Stimulated activated CD4-positive, alpha-beta T cell treated with anti-CD3 and anti-CD28 coated beads, TNF-alpha, amount 100 ng/mL, for 1 hour (primary cell): Measurements from ENCODE around the gene ADAMTS3.

Experiments
- DNase-seq, 3 donors: peaks; one replicate each; pipeline ENCODE4 v3.0.0-alpha.2; 2020; ENCODE audit warnings: low read depth in 3 of 3, low spot score in 1 of 3

ADAMTS3 gene

GRCh38 chr4:72568959-72569718 is at the start of gene ADAMTS3:
Gene ADAMTS3 (minus strand): TSS chr4:72569221. CDS start chr4:72568762, 459 bp downstream.
- DNase-seq, result no peak

- DNase-seq, result no peak
Measured at GRCh38 chr4:72613959-72614358, 44.9 kb upstream of the ADAMTS3 start.

GRCh38 chr4:72606751-72607150 is 37.7 kb upstream of the ADAMTS3 start:
- DNase-seq, result no peak

GRCh38 chr4:72604324-72604723 is 35.3 kb upstream of the ADAMTS3 start:
- no peak for DNase-seq

- DNase-seq, result no peak
Measured at GRCh38 chr4:72602396-72603376, 33.7 kb upstream of the ADAMTS3 start.

GRCh38 chr4:72591547-72592454 is 22.8 kb upstream of the ADAMTS3 start:
- DNase-seq, result no peak

GRCh38 chr4:72587334-72587733 is 18.3 kb upstream of the ADAMTS3 start:
- no peak for DNase-seq

GRCh38 chr4:72582853-72583252 is 13.8 kb upstream of the ADAMTS3 start:
- no peak for DNase-seq

GRCh38 chr4:72577211-72577610 is 8.2 kb upstream of the ADAMTS3 start:
- DNase-seq, result no peak

GRCh38 chr4:72571337-72571736 is 2.3 kb upstream of the ADAMTS3 start:
- no peak for DNase-seq

GRCh38 chr4:72569719-72570235 is 756 bp upstream of the ADAMTS3 start:
- DNase-seq, result no peak

GRCh38 chr4:72567821-72568675 is 973 bp downstream of the ADAMTS3 start:
- no peak for DNase-seq

GRCh38 chr4:72567036-72567435 is 2.0 kb downstream of the ADAMTS3 start:
- DNase-seq, result no peak

GRCh38 chr4:72566464-72566972 is 2.5 kb downstream of the ADAMTS3 start:
- no peak for DNase-seq

GRCh38 chr4:72564789-72565188 is 4.2 kb downstream of the ADAMTS3 start:
- DNase-seq, result no peak

GRCh38 chr4:72564184-72564583 is 4.8 kb downstream of the ADAMTS3 start:
- DNase-seq, result no peak

- DNase-seq, result no peak
Measured at GRCh38 chr4:72558655-72559054, 10.4 kb downstream of the ADAMTS3 start.

GRCh38 chr4:72557021-72557420 is 12.0 kb downstream of the ADAMTS3 start:
- DNase-seq, result no peak

- DNase-seq, result no peak
Measured at GRCh38 chr4:72555377-72555831, 13.6 kb downstream of the ADAMTS3 start.
